ENCODE data around the gene SENP6. TPM values are rescaled to one million over a fixed set of nuclear protein-coding genes. Genes with fewer than 3 reads are reported as not detected.

The SENP6 gene
- total and polyA plus RNA-seq, 7 donors = 18.0 to 157 (median 122) TPM

- intact Hi-C loops (cut with DNase I) = no loop called here
- H3K36me3 ChIP-seq = no peaks in the 10 kb centered on the region
- peak overlapping the region in 3 of 4 donors; percentile 27 to 82 (median 70) for H3K27ac ChIP-seq
- H3K4me1 ChIP-seq = peaks cover 0 to 84% (median 64%) of the 10 kb centered on the region in 4 donors
- TF ChIP-seq POLR2A (IDR thresholded peaks at IDR 0.05) = no peak
- no peak for TF ChIP-seq EP300 (IDR thresholded peaks at IDR 0.05)
- TF ChIP-seq CTCF (IDR thresholded peaks at IDR 0.05) = no peak
- no peak for TF ChIP-seq POLR2AphosphoS5 (IDR thresholded peaks at IDR 0.05)
- H3K27me3 ChIP-seq = no peaks in the 10 kb centered on the region
- no peak overlapping the region for H3K4me3 ChIP-seq
- no peak for DNase-seq
- WGBS, 2 donors = 87 to 94% methylated on average over 1 of the region's 1 CpG
- no peaks in the 10 kb centered on the region for H3K9me3 ChIP-seq
Observed at GRCh38 chr6:75618437-75618836, 16.8 kb downstream of the SENP6 start.

GRCh38 chr6:75619230-75619899 lies 17.7 kb downstream of the SENP6 start:
- Histone ChIP-seq H3K4me1 (peaks cover 0 to 83% (median 61%) of the 10 kb centered on the region in 4 donors), H3K36me3 (peaks cover 0 to 9% (median 2%) of the 10 kb centered on the region in 4 donors), H3K9me3 (no peaks in the 10 kb centered on the region), H3K27ac (peak overlapping the region; percentile 58 to 82 (median 65)), H3K27me3 (no peaks in the 10 kb centered on the region), H3K4me3 (peak overlapping the region in 1 of 4 donors; percentile 30)
- DNase-seq = no peak
- 49 to 56% methylated on average over 5 of the region's 5 CpGs for WGBS, 2 donors
- intact Hi-C loops (cut with DNase I) = no loop called here
- peak in 2 of 4 donors; percentile 29 to 37 for TF ChIP-seq POLR2AphosphoS5 (IDR thresholded peaks at IDR 0.05)
- no peak for TF ChIP-seq EP300 (IDR thresholded peaks at IDR 0.05)

- peak overlapping the region; percentile 55 to 82 (median 64) for H3K27ac ChIP-seq
- no peak for DNase-seq
Observed at GRCh38 chr6:75620381-75621304, 19.0 kb downstream of the SENP6 start.

GRCh38 chr6:75621846-75622245 lies 20.2 kb downstream of the SENP6 start:
- H3K27me3 ChIP-seq = no peaks in the 10 kb centered on the region
- no peak for TF ChIP-seq EP300 (IDR thresholded peaks at IDR 0.05)
- no peak for TF ChIP-seq POLR2A (IDR thresholded peaks at IDR 0.05)
- no peak for TF ChIP-seq POLR2AphosphoS5 (IDR thresholded peaks at IDR 0.05)
- TF ChIP-seq CTCF (IDR thresholded peaks at IDR 0.05) = no peak
- DNase-seq = no peak
- intact Hi-C loops (cut with DNase I) = no loop called here
- H3K4me1 ChIP-seq = peaks cover 0 to 63% (median 45%) of the 10 kb centered on the region in 4 donors
- peaks cover 0 to 24% (median 4%) of the 10 kb centered on the region in 4 donors for H3K36me3 ChIP-seq
- H3K27ac ChIP-seq = peak overlapping the region; percentile 21 to 82 (median 46)
- no peak overlapping the region for H3K4me3 ChIP-seq
- no peaks in the 10 kb centered on the region for H3K9me3 ChIP-seq

More at GRCh38 chr6:75620381-75621304, 19.0 kb downstream of the SENP6 start:
- TF ChIP-seq CTCF (IDR thresholded peaks at IDR 0.05) (no peak), POLR2AphosphoS5 (IDR thresholded peaks at IDR 0.05) (no peak), EP300 (IDR thresholded peaks at IDR 0.05) (no peak), POLR2A (IDR thresholded peaks at IDR 0.05) (no peak)
- Histone ChIP-seq H3K27me3 (no peaks in the 10 kb centered on the region), H3K36me3 (peaks cover 0 to 22% (median 4%) of the 10 kb centered on the region in 4 donors), H3K4me3 (no peak overlapping the region), H3K4me1 (peaks cover 0 to 72% (median 49%) of the 10 kb centered on the region in 4 donors), H3K9me3 (no peaks in the 10 kb centered on the region)
- 79 to 80% methylated on average over 7 of the region's 7 CpGs for WGBS, 2 donors
- intact Hi-C loops (cut with DNase I) = no loop called here

- H3K4me3 ChIP-seq = no peak overlapping the region
- TF ChIP-seq POLR2A (IDR thresholded peaks at IDR 0.05) (no peak), POLR2AphosphoS5 (IDR thresholded peaks at IDR 0.05) (no peak), CTCF (IDR thresholded peaks at IDR 0.05) (no peak), EP300 (IDR thresholded peaks at IDR 0.05) (no peak)
- H3K36me3 ChIP-seq = peaks cover 0 to 34% (median 4%) of the 10 kb centered on the region in 4 donors
- WGBS, 2 donors = 96% methylated on average over 1 of the region's 1 CpG
- intact Hi-C loops (cut with DNase I) = no loop called here
- H3K9me3 ChIP-seq = no peaks in the 10 kb centered on the region
- H3K4me1 ChIP-seq = peaks cover 0 to 51% (median 41%) of the 10 kb centered on the region in 4 donors
- H3K27me3 ChIP-seq = no peaks in the 10 kb centered on the region
- H3K27ac ChIP-seq = peak overlapping the region in 2 of 4 donors; percentile 4 to 70
- DNase-seq = no peak
Observed at GRCh38 chr6:75623491-75623890, 21.8 kb downstream of the SENP6 start.

Measured in sigmoid colon (tissue), 7 donors.